ENCODE results near the gene ANXA11.
"Not testable (repeated sequence)": the region's sequence is repeated elsewhere in the genome, so short reads cannot be mapped to it uniquely, and the experiment has no call there.

Gene ANXA11

DNA sequence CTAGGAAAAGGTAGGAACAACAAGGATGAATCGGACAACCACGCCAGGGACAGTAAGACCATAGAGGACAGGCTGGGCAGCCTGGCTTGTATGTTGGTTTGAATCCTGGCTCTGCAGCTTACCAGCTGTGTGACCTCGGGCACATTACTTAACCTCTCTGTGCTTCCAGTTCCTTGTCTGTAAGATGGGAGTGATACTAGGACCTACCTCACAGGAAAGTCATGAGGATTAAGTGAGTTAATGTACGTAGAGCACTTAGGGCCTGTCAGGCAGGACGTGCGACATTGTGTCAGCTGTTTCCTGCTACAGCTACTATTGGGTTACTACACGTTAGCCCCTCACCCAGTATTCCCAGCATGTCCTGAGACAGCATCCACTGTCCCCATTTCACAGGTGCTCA, 40.7 kb downstream of the ANXA11 start:
- no peak for DNase-seq

DNA sequence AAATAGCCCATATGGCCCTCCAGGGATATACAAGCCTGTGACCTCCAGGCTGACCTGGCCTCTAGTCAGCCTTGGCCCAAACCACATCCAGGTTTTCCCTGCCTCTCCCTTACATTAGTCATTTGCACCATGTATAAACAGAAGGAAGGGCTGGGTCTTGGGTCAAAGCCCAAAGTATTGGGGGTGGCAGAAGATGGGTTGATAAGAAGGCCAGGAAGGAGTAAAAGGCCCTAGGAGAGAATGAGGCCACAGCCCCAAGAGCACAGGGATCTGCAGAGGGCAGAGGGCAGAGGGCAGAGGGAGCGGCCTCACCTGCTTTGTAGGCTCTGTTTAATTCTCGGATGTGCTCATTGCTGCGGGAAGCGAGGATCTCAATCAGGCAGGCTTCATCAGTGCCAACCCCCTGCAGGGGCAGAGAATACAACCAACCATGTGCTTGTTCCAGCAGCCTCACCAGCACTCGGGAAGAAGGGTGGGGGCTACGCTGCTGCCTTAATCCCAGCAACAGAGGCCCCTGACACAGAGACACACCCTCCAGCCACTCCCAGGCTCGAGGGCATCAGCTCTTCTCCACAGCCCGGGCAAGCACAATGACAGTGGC, 41.5 kb downstream of the ANXA11 start:
- peak in 1 of 2 experiments; percentile 37 for DNase-seq

DNA sequence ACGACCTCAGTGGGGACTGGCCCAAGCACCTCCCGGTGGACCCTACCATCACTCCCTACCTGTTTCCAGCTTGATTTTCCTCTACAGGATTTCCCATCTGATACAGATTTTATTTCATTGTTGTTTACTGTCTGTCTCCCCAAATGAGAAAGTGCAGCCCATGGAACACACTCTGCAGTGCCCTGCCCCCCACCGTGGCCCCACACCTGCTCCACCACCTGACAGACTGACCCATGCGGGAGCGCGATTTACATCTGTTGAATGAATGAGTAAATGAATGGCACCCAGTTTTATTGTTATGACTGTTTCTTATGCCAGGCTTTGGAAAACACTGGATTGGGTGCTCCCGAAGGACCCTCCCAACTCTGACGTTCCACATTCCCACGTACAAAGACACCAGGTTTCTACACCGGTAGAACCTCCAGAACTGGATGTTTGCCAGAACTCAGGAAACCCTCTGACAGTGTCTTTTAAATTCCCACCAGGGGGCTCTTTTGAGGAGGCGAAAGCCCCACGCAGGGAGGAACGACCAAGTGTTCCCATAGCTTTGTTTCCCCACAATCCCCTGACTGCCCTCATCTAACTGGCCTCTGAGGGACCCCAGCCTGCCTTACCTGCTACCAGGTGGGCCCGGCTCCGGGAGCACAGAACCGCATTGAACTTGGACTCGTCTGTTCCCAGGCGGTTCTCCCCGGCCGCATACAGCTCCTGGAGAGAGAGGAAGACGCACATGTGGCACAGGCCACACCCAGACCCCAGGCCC, 43.8 kb downstream of the ANXA11 start:
- peak in 1 of 2 experiments; percentile 16 for DNase-seq

DNA sequence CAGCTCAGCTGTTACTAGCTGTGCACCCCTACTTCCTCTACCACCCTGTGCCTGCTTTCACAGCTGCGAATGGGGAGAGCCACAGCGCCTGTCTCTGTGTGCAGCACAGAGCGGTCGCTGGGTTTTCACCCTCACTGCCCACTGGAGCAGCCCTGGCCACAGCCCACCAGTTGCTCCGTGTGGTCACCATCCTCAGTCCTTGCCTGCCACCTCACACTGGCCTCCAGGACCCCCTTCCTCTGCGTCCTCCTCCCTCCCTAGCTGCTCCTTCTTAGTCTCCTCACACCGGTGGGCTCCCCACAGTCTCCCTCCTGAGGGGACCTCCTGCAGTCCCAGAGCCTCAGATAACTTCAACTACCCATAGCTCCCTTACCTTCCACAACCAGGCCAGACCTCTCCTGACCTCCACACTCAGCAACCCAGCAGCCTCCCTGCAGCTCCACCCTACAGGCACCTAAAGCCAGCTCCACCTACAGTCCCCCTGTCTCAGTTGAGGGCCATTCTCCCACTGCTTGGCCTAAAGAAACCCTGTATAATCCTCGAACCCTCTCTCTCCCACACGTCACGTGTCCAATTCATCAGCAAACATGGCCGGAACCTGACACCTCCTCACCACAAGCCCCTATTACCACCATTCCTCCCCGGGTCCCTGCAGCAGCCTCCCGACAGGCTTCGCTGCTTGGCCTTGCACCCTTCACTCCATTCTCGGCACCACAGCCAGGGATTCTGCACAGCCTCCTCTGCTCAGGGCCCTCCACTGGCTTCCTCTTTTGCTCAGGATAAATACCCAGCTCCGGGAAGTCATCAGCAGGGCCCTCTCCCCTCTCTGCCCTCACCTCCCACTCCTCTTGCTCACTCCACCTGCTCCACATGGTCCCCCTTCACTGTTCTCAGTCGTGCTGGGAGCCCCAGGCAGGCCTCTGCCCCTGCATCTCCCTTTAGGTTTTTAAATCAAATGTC, 44.7 kb downstream of the ANXA11 start:
- no peak for DNase-seq

DNA sequence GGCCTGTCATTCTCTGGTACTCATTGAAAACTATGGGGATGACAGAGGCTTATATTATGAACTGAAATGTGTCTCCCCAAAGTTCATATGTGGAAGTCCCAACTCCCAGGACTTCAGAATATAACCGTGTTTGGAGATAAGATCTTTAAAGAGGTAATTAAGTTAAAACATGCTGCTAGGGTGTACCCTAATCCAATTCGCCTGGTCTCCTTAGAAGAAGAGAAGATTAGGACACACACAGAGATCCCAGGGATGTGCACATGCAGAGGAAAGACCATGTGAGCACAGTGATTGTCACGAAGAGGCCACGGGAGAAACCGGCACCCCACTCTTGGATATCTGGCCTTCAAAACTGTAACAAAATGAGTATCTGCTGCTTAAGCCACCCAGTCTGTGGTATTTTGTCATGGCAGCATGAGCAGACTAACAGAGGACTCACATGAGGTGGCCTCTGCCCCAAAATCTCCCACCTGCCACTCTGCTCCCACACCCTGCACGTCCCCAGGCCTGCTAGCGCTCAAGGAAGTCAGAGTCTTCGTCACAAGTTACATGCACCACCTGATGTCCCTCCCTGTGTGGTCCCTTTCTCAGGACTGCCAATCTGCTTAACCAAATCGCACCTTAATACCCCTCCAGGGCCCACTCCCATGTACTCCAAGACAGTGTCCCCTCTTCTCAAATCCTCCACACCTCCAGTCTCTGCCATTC, 46.0 kb downstream of the ANXA11 start:
- no peak for DNase-seq

DNA sequence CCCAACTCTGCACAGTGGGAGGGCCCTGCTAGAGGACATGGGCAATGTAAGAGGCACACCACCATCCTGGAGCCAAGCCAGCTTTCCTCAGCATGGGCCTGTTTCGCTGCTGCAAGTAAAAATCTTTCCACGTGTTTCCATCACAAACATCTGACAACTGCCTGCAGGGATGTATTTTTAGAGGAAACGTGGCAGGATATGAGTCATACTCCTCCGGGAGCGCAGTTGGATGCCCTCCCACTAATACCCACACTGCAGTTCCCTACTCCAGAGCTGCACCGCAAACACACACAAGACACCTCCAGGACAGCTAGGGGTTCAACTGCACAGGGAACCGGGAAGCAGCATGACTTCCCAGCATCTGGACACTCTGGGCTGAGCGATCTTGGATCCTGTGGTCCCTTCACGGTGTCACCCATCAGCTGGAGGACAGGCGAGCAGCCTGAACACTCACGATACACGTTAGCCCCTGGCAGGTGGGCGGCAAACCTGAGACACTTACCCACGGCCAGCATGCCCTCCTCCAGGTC, 46.7 kb downstream of the ANXA11 start:
- no peak for DNase-seq

DNA sequence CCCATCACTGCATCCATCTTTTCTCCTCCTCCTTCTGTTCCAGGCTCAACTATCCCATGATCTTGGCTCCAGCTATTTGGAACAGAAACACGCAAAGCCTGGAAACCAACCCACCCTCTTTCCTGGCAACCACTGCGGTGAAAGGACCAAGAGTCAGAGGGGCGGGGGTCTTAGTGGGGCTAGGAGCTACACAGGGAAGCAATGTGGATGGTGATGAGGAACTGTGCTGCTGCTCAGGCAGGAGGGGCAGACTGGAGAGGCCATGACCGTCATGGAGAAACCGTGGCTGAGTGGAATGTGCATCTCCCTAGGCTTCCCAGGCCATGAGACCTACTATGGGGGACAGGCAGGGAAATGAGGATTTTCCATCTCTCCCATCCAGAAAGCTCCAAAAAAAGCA, 47.2 kb downstream of the ANXA11 start:
- DNase-seq = no peak

DNA sequence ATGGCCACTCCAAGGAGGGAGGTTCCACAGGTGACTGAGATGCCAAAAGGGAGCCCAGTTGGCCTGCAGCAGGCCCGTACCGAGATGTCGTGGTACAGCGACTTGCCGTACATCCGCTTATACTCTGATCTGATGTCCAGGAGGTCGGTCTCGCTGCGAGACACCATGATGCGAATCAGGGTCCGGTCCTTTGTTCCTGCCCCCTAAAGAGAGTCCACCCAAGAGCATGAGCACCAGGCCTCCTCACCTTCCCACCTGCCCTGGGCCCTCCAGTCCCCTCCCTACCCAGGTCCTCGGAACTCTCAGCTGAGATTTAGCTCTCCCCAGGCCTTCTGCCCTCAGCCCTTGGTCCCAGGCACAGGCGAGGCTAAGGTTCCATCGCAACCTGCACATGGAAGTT, 47.8 kb downstream of the ANXA11 start:
- no peak for DNase-seq

DNA sequence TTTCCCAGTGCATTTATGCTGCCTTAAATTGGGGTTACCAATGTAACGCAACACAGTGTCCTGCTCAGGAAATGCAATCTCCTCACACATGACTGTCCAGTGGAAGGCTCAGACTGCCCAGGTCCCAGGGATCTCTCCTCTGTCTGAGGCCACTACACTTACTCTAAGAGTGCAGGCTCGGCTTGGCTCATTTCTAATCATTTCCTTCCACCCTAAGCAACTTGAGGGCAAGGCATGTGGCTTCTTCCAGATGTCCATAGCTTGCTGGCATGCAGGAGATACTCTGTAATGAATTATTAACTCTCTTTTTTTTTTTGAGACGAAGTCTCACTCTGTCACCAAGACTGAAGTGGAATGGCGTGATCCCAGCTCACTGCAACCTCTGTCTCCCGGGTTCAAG, 49.1 kb downstream of the ANXA11 start:
- DNase-seq = no peak

DNA sequence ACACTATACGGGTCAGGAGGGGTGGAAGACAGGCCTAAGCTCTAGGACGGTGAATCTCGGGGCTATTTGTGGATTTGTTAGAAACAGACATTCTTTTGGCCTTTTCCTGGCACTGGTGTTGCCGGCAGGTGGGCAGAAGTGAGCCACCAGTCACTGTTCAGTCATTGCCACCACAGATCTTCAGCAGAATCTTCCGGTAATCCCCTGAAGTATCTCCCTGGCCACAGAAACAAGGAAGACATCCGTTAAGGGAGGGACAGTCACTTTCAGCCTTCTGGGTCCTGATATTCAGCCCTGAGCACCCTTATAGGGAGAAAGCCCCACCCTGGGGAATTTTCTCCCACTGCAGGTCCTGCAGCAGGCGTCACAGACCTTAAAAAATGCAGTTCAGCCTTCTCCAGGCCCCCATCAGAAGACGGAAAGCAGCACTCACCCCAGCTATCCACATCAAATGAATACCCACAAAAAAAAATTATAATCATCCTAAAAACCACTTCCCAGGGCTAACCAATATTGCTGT, 49.6 kb downstream of the ANXA11 start:
- no peak for DNase-seq

DNA sequence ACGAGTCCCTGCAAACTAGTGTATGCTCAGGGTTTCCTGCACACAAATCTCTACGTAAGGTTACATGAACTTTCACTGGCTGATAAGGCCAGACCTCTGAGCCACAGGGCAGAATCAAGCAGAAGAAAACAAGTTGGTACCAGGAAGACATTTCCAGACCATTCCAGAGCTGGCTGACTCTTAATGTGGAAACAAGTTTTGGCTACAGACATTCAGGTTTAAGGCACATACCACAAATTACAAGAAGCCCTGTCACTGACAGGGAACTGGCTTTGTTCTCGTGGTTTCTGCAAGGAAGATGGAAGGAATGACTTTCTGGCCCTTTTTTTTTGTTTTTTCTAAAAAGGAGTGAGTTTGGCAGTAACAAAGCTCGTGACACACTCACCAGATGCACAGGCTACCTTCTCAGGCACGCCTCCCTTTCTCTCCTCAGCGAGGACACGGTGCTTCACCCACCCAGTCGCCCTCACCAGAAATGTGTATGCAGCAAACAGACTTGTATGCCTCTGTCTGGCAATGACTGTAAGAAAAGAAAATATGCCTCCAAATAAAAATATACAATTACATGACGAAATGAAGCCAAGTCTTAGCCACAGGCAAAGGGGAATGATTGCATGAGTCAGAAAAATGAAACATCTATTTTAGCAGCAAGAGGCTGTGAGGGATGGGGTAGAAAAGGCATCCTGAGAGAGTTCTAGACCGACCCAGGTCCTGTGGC, 50.2 kb downstream of the ANXA11 start:
- no peak for DNase-seq

DNA sequence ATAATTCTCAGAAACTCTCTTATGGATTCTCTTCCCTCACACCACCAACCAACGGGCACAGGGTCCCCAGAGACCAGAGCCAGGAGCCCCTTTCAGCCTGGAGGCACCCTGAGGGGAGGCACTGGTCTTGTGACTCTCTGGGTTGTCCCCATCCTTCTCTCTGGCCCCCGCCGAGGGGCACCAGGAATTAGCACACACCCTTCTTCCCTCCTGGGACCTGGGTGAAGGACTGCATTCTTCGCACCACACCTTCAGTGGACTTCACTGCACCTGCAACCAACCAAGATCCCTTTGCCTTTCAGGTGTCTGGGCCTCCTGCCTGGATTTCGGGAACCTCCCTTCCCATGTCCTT, 50.7 kb downstream of the ANXA11 start:
- DNase-seq = no peak

DNA sequence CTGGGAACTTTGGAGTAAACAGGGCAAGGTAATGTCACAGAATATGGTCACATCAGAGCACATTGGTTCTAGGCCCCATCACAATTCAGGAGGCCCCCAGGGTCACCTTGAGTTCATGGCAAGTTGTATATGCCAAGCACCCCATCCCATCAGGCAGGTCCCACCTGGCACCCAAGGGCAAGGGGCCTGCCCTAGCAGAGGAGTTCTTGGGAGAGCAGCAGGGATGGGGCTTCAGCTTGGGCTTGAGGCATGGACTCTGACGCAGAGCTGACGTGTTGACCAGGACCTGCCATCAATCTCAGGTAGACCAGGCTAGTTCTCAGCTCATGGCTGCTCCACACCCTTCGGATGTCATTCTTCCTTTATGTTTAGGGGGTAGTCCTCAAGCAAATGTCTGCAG, 51.9 kb downstream of the ANXA11 start:
- no peak for DNase-seq

DNA sequence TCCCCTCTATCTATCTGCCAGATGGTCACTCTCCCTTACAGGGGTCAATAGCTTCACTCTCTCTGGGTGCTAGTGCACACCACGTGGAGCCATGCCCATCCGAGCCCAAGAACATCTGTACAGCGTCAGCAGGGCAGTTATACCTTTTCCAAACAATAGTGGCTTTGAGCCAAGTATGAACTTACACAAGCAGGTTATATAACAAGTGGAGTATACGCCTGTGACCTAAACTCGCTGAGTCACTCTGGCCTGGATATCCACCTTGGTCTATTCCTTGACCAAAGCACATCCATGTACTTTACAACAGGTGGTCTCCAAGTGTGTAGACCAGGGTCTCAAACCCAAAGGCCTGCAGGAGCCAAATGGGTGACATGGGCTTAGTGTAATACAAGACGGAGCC, 52.5 kb downstream of the ANXA11 start:
- no peak for DNase-seq

DNA sequence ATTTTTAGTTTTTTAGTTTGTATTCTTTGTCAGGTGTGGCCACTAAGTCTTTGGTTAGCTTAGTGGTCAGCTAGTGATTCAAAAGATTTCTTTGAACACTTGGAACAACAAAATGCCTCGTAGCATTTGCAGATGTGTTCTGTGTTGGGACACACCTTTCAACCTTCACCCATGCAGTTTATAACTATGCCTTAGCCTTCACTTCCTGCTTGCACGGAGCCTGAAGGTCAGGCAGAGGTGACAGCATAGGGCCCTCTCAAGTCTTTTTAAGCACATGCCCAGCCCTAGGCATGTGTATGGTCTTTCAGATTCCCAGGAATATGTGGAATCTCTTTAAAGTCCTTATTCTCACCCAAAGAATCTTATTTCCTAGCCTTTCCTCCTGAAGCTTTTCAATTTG, 55.2 kb downstream of the ANXA11 start:
- no peak for DNase-seq

DNA sequence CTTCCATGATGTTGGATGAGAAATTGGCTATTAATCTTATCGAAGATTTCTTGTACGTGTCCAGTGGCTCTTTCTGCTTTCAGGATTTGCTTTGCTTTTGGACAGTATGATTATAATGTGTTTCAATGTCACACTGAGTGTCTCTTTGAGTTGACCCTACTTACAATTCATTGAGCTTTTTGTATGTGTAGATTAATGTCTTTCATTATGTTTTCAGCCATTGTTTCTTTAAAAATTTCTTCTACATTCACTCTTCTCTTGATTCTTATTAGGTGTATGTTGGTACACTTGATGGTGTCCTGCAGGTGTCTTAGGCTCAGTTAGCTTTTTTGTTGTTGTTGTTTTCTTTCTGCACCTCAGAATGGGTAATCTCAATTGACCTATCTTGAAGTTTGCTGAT, 56.2 kb downstream of the ANXA11 start:
- DNase-seq = no peak

DNA sequence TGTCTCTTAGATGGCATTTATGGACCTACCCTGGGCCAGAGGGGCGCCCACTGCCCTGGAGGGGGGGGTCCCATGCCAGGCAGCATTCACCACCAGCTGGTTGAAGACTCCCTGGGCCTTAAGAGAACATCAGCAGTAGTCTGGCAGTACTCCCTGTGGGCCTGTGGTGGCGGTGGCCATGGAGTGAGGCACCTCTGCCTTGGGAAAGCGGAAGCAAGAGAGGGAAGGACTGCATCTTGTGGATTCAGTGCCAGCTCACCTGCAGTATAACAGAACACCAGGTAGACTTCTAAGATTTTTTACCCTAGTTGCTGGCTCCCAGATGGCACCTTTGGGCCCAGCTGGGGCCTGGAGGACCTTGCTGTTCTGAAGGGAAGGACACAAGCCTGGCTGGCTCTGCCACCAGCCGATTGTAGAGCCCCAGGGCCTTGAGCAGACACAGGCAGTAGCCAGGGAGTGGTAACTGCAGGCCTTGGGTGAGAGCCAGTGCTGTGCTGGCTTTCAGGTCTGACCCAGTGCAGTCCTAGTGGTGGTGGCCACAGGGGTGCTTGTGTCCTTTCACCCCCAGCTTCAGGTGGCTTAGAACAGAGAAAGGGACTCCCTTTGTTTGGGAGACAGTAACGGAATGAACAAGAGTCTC, 57.1 kb downstream of the ANXA11 start:
- no peak for DNase-seq

DNA sequence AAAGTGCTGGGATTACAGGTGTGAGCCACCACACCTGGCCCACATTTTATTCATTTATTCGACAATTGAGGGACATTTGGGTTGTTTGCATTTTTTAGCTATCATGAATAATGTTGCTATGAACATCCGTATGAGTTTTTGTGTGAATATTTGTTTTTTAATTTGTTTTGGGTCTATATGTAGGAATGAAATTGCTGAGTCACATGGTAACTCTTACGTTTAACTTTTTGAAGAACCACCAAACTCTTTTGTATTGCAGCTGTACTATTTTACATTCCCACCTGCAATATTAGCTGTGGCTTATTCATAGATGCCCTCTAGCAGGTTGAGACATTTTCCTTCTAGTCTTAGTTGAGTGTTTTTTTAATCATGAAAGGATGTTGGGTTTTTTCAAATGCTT, 58.4 kb downstream of the ANXA11 start:
- DNase-seq = no peak

DNA sequence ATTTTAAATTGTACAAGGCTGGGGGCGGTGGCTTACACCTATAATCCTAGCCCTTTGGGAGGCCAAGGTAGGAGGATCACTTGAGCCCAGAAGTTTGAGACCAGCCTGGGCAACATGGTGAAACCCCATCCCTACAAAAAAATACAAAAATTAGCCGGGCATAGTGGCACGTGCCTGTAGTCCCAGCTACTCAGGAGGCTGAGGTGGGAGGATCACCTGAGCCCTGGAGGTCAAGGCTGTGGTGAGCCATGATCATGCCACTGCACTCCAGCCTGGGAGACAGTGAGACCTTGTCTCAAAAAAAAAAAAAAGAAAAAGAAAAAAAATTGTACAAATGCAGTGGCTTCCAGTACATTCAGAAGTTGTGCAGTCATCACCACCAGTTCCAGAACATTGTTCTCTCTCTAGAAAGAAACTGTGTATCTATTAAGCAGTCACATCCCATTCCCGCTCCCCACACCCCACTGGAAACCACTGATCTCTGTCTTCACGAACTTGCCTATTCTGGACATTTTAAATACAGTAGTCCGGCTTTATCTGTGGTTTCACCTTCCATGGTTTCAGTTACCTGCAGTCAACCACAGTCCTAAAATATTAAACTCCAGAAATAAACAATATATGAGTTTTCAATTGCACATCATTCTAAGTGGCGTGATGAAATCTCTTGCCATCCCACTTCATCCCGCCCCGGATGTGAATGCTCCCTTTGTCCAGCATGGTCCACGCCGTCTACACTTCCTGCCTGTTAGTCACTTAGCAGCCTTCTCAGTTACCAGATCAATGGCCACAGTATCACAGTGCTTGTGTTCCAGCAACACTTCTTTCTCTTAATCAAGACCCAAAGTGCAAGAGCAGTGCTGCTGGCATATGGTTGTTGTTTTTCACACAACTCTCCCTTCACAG, 59.7 kb downstream of the ANXA11 start:
- DNase-seq = not testable (repeated sequence)

DNA sequence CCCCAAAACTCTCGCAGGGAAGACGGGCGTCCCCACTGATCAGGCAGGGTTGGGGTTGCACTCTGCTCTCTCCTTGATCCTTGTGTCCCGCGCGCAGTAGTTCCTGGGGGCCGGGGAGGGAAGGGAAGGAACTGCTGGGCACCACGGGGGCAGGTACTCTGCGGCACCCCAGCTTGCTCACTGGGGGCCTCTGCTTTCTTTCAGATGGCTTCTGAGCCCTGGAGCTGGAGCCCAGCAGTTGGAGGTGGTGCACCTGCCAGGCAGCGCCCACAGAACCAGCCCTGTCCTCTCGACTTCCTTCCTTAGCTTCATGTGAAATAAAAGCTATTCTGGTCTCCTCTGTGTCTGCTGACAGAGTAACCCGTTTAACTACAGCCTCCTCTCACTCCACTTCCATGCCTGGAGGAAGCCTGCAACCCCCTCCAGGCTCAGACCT, 60.6 kb downstream of the ANXA11 start:
- no peak for DNase-seq

All from cerebellar nuclear complex (tissue), 1 donor.